Psoas muscle (tissue), 8 donors: ENCODE data around the gene TAF12. TPM values are rescaled to one million over a fixed set of nuclear protein-coding genes. Genes with fewer than 3 reads are reported as not detected.
"Not testable (repeated sequence)": the region's sequence is repeated elsewhere in the genome, so short reads cannot be mapped to it uniquely, and the experiment has no call there.

Experiments used
- ATAC-seq, 4 donors: fragments of 200-7000 bp; cut with Tn5 transposase; one replicate each; pipeline ENCODE4 v1.9.1; 2020; ENCODE audit warnings: moderate library complexity in 3 of 4, mild to moderate bottlenecking in 2 of 4
- DNase-seq, 2 donors: peaks; one replicate each; pipeline ENCODE4 v3.0.0-alpha.2; 2020
- H3K27ac ChIP-seq: fragments of 200-600 bp; one replicate; pipeline ENCODE4 v1.8.0; 2022
- H3K27me3 ChIP-seq, 3 donors: fragments of 200-600 bp in 1 of 3; one replicate each; pipeline versions ENCODE4 v1.6.1 to v1.8.0; 2013 to 2022; ENCODE audit warnings: low read length in 2 of 3, mild to moderate bottlenecking in 2 of 3, moderate library complexity in 1 of 3; ENCODE audit not compliant: insufficient read depth in 3 of 3
- H3K36me3 ChIP-seq, 2 donors: fragments of 200-600 bp in 1 of 2; one replicate each; pipeline versions ENCODE4 v1.6.1 to v1.8.0; 2013 to 2022; ENCODE audit warnings: low read depth in 1 of 2, mild to moderate bottlenecking in 1 of 2, moderate library complexity in 1 of 2; ENCODE audit not compliant: insufficient read depth in 1 of 2
- H3K4me1 ChIP-seq: fragments of 200-600 bp; one replicate; pipeline ENCODE4 v1.8.0; 2022
- H3K4me3 ChIP-seq: fragments of 200-600 bp; one replicate; pipeline ENCODE4 v1.8.0; 2022; ENCODE audit warnings: mild to moderate bottlenecking
- H3K9me3 ChIP-seq: fragments of 200-600 bp; one replicate; pipeline ENCODE4 v1.8.0; 2022
- WGBS, 3 donors: extraction: QIAGEN DNeasy Blood & Tissue Kit; methylation state at CpG; one replicate each; pipeline versions ENCODE4 v1.1.6 to v1.1.7; 2013; 5-methylcytosine and 5-hydroxymethylcytosine counted together
- intact Hi-C, 2 donors: fragments of 100-400 bp; cut with DNase I; formaldehyde crosslinking; loops; one replicate each; pipeline versions ENCODE4 v1.11.0 to v1.14.2; 2022
- polyA plus RNA-seq, 3 donors: library from polyadenylated mRNA; stranded (reverse); fragments of 200-250 nt; gene quantifications; one replicate each; pipeline ENCODE4 v1.2.3, GENCODE V29; 2013
- total RNA-seq, 4 donors: library from RNA; stranded (reverse); fragmentation: NEBNext Ultra II Directional in 2 of 4; extraction: Animal tissue kit (Norgen Biotek cat#: 25700) in 2 of 4; gene quantifications; one replicate each; pipeline versions ENCODE4 v1.2.1 to v1.2.4, GENCODE V29; 2021 to 2023
- TF ChIP-seq, protein P1 (sequence below): fragments of 200-600 bp; IDR thresholded peaks from one replicate; pipeline ENCODE4 v1.8.0; 2022; ENCODE audit warnings: antibody characterized with exemption
- donor health status: healthy with polysubstance abuse.
- donor health status: DM: no; HTN: no; CAD: no; lungs with moderate emphysema.
- donor health status: Bipolar disorder and iron deficiency.
- donor health status: healthy.
- donor health status: DM: yes; HTN: yes; CAD: no.
- donor health status: DM: no; HTN: no; CAD: no.
- donor health status: DM: no; HTN: no; CAD: no.
- donor health status: DM: yes; HTN: yes; CAD: no.

The TAF12 gene
- total and polyA plus RNA-seq, 7 donors = 24.4 to 54.0 (median 30.3) TPM

DNA sequence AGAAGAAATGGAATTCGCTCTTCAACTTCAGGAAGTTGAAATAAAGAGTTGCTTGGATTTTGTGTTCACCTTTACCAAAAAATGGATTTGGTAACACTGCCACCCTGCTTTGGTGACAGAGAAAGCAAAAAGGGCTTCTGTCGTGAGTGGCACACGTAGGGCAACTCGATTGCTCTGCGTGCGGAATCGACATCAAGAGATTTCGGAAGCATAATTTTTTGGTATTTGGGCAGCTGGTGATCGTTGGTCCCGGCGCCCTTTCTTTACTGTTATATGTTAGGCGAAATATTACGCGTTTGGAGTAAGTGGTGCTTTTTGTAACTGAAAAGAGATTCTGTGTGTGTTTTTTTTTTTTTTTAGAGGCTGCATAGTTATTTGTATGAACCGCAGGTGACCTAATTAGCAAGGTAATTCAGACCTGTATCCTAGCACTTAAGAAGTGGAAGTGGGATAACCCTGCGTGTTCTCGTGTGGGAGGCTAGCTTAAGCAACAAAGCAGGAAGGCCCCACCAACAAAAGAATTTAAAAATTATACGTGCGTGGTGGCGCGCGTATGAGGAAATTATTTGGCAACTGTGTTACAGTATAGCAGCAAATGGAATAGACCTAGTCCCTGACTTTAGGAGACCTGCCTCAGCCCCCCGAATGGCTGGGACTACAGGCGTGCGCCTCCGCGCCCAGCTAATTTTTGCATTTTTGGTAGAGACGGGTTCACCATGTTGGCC lies 5.8 kb upstream of the TAF12 start, which contains the start of gene RNU11:
Gene RNU11, plus strand, starts transcription at position 127 of the 725 bp plus-strand sequence.
- Histone ChIP-seq H3K36me3 (no peaks in the 10 kb centered on the region), H3K4me3 (peak within 1 kb of the TSS; percentile 64), H3K9me3 (no peaks in the 10 kb centered on the region), H3K27ac (peak within 1 kb of the TSS; percentile 92), H3K27me3 (no peaks in the 10 kb centered on the region), H3K4me1 (peaks cover 28% of the 10 kb centered on the region)
- peak; percentile 79 to 84 (median 83) for ATAC-seq
- peak; percentile 80 to 92 for DNase-seq
- TF ChIP-seq, protein P1, sequence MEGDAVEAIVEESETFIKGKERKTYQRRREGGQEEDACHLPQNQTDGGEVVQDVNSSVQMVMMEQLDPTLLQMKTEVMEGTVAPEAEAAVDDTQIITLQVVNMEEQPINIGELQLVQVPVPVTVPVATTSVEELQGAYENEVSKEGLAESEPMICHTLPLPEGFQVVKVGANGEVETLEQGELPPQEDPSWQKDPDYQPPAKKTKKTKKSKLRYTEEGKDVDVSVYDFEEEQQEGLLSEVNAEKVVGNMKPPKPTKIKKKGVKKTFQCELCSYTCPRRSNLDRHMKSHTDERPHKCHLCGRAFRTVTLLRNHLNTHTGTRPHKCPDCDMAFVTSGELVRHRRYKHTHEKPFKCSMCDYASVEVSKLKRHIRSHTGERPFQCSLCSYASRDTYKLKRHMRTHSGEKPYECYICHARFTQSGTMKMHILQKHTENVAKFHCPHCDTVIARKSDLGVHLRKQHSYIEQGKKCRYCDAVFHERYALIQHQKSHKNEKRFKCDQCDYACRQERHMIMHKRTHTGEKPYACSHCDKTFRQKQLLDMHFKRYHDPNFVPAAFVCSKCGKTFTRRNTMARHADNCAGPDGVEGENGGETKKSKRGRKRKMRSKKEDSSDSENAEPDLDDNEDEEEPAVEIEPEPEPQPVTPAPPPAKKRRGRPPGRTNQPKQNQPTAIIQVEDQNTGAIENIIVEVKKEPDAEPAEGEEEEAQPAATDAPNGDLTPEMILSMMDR = no peak
- intact Hi-C loops = loop anchor here (2.0 to 5.0 kb wide), 2 partner anchors 20 to 89 kb away; partner anchors contain the start of genes GMEB1 (in 1 of the 2) and YTHDF2 (in 1 of the 2)
- WGBS, 3 donors = 5 to 12% (median 6%) methylated on average over 28 of the region's 28 CpGs

DNA sequence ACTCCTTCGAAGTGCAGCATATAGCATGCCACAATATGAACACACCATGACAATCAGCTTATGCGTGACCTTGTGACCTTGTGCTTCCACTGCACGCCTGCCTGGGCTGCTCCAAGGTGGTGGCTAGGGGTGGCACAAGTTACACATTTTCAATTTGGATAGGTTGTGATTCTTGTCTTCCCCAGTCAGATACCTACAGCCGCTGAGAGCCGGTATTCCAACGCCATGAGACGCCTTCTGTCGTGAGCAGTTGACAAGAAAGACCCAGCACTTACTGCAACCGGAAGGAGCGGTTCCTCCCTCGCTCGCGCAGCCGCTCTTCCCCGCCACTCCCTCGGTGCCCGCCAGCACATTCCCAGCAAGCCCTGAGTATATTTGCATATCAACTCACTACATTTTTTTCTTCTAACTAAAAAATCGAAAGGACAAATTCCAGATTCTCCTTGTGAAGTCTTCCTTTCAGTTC lies 5.2 kb upstream of the TAF12 start:
- Histone ChIP-seq H3K4me3 (peak overlapping the region; percentile 64), H3K27ac (peak overlapping the region; percentile 92), H3K4me1 (peaks cover 28% of the 10 kb centered on the region), H3K36me3 (no peaks in the 10 kb centered on the region), H3K9me3 (no peaks in the 10 kb centered on the region), H3K27me3 (no peaks in the 10 kb centered on the region)
- peak; percentile 90 to 93 (median 92) for ATAC-seq
- DNase-seq = peak; percentile 91 to 96
- TF ChIP-seq, protein P1 = no peak
- intact Hi-C loops = loop anchor here (2.0 to 5.0 kb wide), 2 partner anchors 21 to 89 kb away; partner anchors contain the start of genes GMEB1 (in 1 of the 2) and YTHDF2 (in 1 of the 2)
- 0 to 2% (median 1%) methylated on average over 18 of the region's 18 CpGs for WGBS, 3 donors

DNA sequence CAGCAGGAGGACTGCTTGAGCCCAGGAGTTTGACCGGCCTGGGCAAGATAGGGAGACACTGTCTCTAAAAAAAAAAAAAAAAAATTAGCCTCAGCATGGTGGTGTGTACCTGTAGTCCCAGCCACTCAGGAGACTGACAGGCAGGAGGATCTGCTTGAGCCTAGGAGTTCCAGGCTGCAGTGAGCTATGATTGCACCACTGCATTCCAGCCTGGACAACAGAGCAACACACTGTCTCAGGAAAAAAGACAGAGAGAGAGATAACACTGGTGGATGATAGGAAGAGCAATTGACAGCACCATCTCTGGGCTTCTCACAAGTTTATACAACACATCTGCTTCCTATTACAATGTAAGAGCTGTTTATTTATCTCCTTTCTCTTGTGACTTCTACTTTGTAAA lies 3.2 kb upstream of the TAF12 start:
- DNase-seq (no peak), ATAC-seq (no peak)
- WGBS, 3 donors = 91 to 100% (median 93%) methylated on average over 1 of the region's 1 CpG
- H3K4me1 ChIP-seq = peaks cover 39% of the 10 kb centered on the region
- H3K9me3 ChIP-seq = no peaks in the 10 kb centered on the region
- H3K27me3 ChIP-seq = no peaks in the 10 kb centered on the region
- peak overlapping the region; percentile 70 for H3K27ac ChIP-seq
- TF ChIP-seq, protein P1 = no peak
- intact Hi-C loops = loop anchor here in 1 of 2 donors (5.0 kb wide), 1 partner anchor 91 kb away; the partner anchor contains the start of gene YTHDF2
- no peak overlapping the region for H3K4me3 ChIP-seq
- no peaks in the 10 kb centered on the region for H3K36me3 ChIP-seq

DNA sequence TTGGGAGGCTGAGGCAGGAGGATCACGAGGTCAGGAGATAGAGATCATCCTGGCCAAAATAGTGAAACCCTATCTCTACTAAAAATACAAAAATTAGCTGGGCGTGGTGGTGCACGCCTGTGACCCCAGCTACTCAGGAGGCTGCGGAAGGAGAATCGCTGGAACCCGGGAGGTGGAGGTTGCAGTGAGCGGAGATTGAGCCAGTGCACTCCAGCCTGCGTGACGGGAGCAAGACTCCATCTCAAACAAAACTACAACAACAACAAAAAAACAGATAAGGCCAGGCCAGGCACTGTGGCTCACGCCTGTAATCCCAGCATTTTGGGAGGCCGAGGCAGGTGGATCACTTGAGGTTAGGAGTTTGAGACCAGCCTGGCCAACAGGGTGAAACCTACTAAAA lies 2.5 kb upstream of the TAF12 start:
- H3K9me3 ChIP-seq, H3K36me3 ChIP-seq, H3K4me3 ChIP-seq, ATAC-seq, DNase-seq, H3K27me3 ChIP-seq: not testable (repeated sequence)
- intact Hi-C loops = loop anchor here in 1 of 2 donors (5.0 kb wide), 1 partner anchor 92 kb away; the partner anchor contains the start of gene YTHDF2
- peak overlapping the region; percentile 70 for H3K27ac ChIP-seq
- peaks cover 44% of the 10 kb centered on the region for H3K4me1 ChIP-seq
- 93 to 96% (median 96%) methylated on average over 11 of the region's 11 CpGs for WGBS, 3 donors

DNA sequence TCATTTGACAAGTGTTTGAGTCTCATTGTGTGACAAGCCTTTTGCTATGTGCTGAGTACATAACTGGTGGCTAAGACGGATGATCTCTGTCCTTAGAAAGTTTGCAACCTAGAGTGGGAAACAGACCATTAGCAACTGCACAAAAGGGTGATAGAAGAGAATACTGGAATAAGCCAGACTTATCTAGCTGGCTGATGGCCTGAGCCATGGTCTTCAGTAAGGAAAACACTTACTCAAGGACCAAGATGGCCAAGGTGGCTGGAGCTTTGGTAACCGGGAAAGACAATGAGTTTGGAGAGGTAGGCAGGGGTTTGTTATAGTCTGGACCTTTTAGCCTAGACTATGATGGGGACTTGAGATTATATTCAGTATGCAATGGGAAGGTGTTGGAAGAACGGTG lies 1.6 kb upstream of the TAF12 start:
- intact Hi-C loops = loop anchor here in 1 of 2 donors (5.0 kb wide), 2 partner anchors 127 to 233 kb away; no protein-coding TSS in a partner anchor
- H3K4me1 ChIP-seq = peaks cover 44% of the 10 kb centered on the region

More for the DNA sequence above, 1.6 kb upstream of the TAF12 start:
- H3K27me3 ChIP-seq = no peaks in the 10 kb centered on the region
- no peaks in the 10 kb centered on the region for H3K9me3 ChIP-seq
- WGBS, 3 donors = 69 to 85% (median 75%) methylated on average over 3 of the region's 3 CpGs
- ATAC-seq (no peak), DNase-seq (no peak)
- peak overlapping the region; percentile 86 for H3K4me3 ChIP-seq
- H3K36me3 ChIP-seq = peaks cover 0 to 3% of the 10 kb centered on the region in 2 donors
- TF ChIP-seq, protein P1 = no peak
- peak overlapping the region; percentile 93 for H3K27ac ChIP-seq
